ENCODE data around the gene SDHC. TPM values are rescaled to one million over a fixed set of nuclear protein-coding genes. Genes with fewer than 3 reads are reported as not detected.

The SDHC gene
- total and polyA plus RNA-seq, 2 of the 13 experiments (the other 11 are each of a cell fraction or from before 2014, with no cell fraction given), result 27.1 to 229 TPM

- ChIA-PET POLR2A (no interaction called here), CTCF (ENCODE audit: low intra/inter-chr PET ratio, low total read pairs) (no interaction called here)
- DNase-seq (ENCODE audit: low spot score), result no peak
- Histone ChIP-seq H2AFZ (ENCODE audit: low read length) (no peak overlapping the region), H3K9me3 (ENCODE audit: low read length) (no peaks in the 10 kb centered on the region), H3K79me2 (ENCODE audit: insufficient read depth, low read length) (peaks cover 2% of the 10 kb centered on the region), H3K27ac (ENCODE audit: extremely low read length, insufficient read depth, low read length) (no peak overlapping the region), H3K36me3 (replicated peaks in 1 of 2; ENCODE audit: control insufficient read depth in 1 of 2, insufficient read depth in 2 of 2, low read length in 2 of 2) (peaks cover 10 to 58% of the 10 kb centered on the region in 2 experiments), H3K4me2 (ENCODE audit: low read depth, low read length) (no peak overlapping the region), H3K27me3 (ENCODE audit: control insufficient read depth in 1 of 2, insufficient read depth in 2 of 2, low read length in 2 of 2) (no peaks in the 10 kb centered on the region), H3K4me3 (replicated peaks in 1 of 3; ENCODE audit: insufficient read depth in 1 of 3, low read depth in 2 of 3, low read length in 3 of 3) (no peak overlapping the region), H4K20me1 (ENCODE audit: insufficient read depth, low read length) (no peaks in the 10 kb centered on the region), H3K9ac (ENCODE audit: insufficient read depth, low read depth, low read length) (no peak overlapping the region), H3K4me1 (ENCODE audit: insufficient read depth, low read length) (no peaks in the 10 kb centered on the region)
- in situ Hi-C loops (cut with HindIII; ENCODE audit: extremely low pct_ligation_motif_present, low pct_unique_long_range_greater_than_20kb) (no loop called here), intact Hi-C loops (cut with micrococcal nuclease; ENCODE audit: unreplicated experiment) (no loop called here)
- no peak for FAIRE-seq
- BruUV-seq (replicated peaks), result no TSS peak
- WGBS (ENCODE audit: low lambda C conversion rate), result 94% methylated on average over 2 of the region's 2 CpGs
- TF ChIP-seq SKI (IDR thresholded peaks at IDR 0.05; ENCODE audit: partially characterized antibody) (no peak), HOXA9 (CRISPR knock-in tag; IDR thresholded peaks at IDR 0.05; ENCODE audit: borderline replicate concordance) (no peak), CHCHD3 (CRISPR knock-in tag; IDR thresholded peaks at IDR 0.05) (no peak)
- no peak for ATAC-seq
These were observed 28.0 kb downstream of the SDHC start for GRCh38 chr1:161342177-161342576.

GRCh38 chr1:161342821-161343220 lies 28.6 kb downstream of the SDHC start:
- H3K4me1 ChIP-seq (ENCODE audit: insufficient read depth, low read length), result no peaks in the 10 kb centered on the region
- H3K4me2 ChIP-seq (ENCODE audit: low read depth, low read length), result no peak overlapping the region
- H3K36me3 ChIP-seq (replicated peaks in 1 of 2; ENCODE audit: control insufficient read depth in 1 of 2, insufficient read depth in 2 of 2, low read length in 2 of 2), result peaks cover 10 to 53% of the 10 kb centered on the region in 2 experiments; a peak in 4 of 5 replicates
- 96% methylated on average over 5 of the region's 5 CpGs for WGBS (ENCODE audit: low lambda C conversion rate)
- in situ Hi-C loops (cut with HindIII; ENCODE audit: extremely low pct_ligation_motif_present, low pct_unique_long_range_greater_than_20kb) (no loop called here), intact Hi-C loops (cut with micrococcal nuclease; ENCODE audit: unreplicated experiment) (no loop called here)
- H3K9me3 ChIP-seq (ENCODE audit: low read length), result no peaks in the 10 kb centered on the region
- no peak overlapping the region for H2AFZ ChIP-seq (ENCODE audit: low read length)
- H3K27me3 ChIP-seq (ENCODE audit: control insufficient read depth in 1 of 2, insufficient read depth in 2 of 2, low read length in 2 of 2), result no peaks in the 10 kb centered on the region
- H3K9ac ChIP-seq (ENCODE audit: insufficient read depth, low read depth, low read length), result no peak overlapping the region
- DNase-seq (ENCODE audit: low spot score) (no peak), ATAC-seq (no peak), FAIRE-seq (no peak)
- POLR2A ChIA-PET, result no interaction called here
- BruUV-seq (replicated peaks), result no TSS peak
- peaks cover 2% of the 10 kb centered on the region for H3K79me2 ChIP-seq (ENCODE audit: insufficient read depth, low read length)
- H4K20me1 ChIP-seq (ENCODE audit: insufficient read depth, low read length), result no peaks in the 10 kb centered on the region
- H3K27ac ChIP-seq (ENCODE audit: extremely low read length, insufficient read depth, low read length), result no peak overlapping the region
- CTCF ChIA-PET (ENCODE audit: low intra/inter-chr PET ratio, low total read pairs), result no interaction called here
- no peak overlapping the region for H3K4me3 ChIP-seq (replicated peaks in 1 of 3; ENCODE audit: insufficient read depth in 1 of 3, low read depth in 2 of 3, low read length in 3 of 3)
- TF ChIP-seq ZSCAN5A (CRISPR knock-in tag; IDR thresholded peaks at IDR 0.05; ENCODE audit: borderline replicate concordance), result no peak
- no peak for TF ChIP-seq BCLAF1 (IDR thresholded peaks at IDR 0.05)
- TF ChIP-seq CENPX (CRISPR knock-in tag; IDR thresholded peaks at IDR 0.05), result no peak
- TF ChIP-seq ZNF33B (CRISPR knock-in tag; IDR thresholded peaks at IDR 0.05), result no peak
- no peak for TF ChIP-seq RBFOX2 (IDR thresholded peaks at IDR 0.05; ENCODE audit: low read depth, low read length)
- no peak for TF ChIP-seq HDAC1 (CRISPR knock-in tag; IDR thresholded peaks at IDR 0.05)
- TF ChIP-seq ZNF768 (CRISPR knock-in tag; IDR thresholded peaks at IDR 0.05), result no peak
- no peak for TF ChIP-seq TSC22D2 (CRISPR knock-in tag; IDR thresholded peaks at IDR 0.05; ENCODE audit: borderline replicate concordance)
